Measurements from ENCODE around the gene CCDC175.

CCDC175 gene

GRCh38 chr14:59482541-59483331 lies 93.9 kb downstream of the CCDC175 start:
- no peak for DNase-seq (ENCODE audit: low read depth in 2 of 2)

GRCh38 chr14:59481871-59482540 lies 94.6 kb downstream of the CCDC175 start:
- DNase-seq (ENCODE audit: low read depth in 2 of 2), result no peak

- DNase-seq (ENCODE audit: low read depth in 2 of 2), result no peak
Measured at GRCh38 chr14:59481407-59481806, 95.2 kb downstream of the CCDC175 start.

- no peak for DNase-seq (ENCODE audit: low read depth in 2 of 2)
Measured at GRCh38 chr14:59480166-59480565, 96.4 kb downstream of the CCDC175 start.

GRCh38 chr14:59478540-59478939 lies 98.1 kb downstream of the CCDC175 start:
- DNase-seq (ENCODE audit: low read depth in 2 of 2), result no peak

- no peak for DNase-seq (ENCODE audit: low read depth in 2 of 2)
Measured at GRCh38 chr14:59475709-59476108, 100.9 kb downstream of the CCDC175 start.

- no peak for DNase-seq (ENCODE audit: low read depth in 2 of 2)
Measured at GRCh38 chr14:59474172-59474571, 102.4 kb downstream of the CCDC175 start.

- DNase-seq (ENCODE audit: low read depth in 2 of 2), result no peak
Measured at GRCh38 chr14:59465316-59466135, 111.1 kb downstream of the CCDC175 start, which contains the start of gene GPR135. TSS of gene GPR135 (minus strand) at chr14:59465380. CDS start at chr14:59465226, 154 bp downstream.

- DNase-seq (ENCODE audit: low read depth in 2 of 2), result peak; percentile 14 to 29
Measured at GRCh38 chr14:59464486-59465315, 111.9 kb downstream of the CCDC175 start.

GRCh38 chr14:59463787-59464485 lies 112.7 kb downstream of the CCDC175 start:
- DNase-seq (ENCODE audit: low read depth in 2 of 2), result no peak

GRCh38 chr14:59461891-59462290 lies 114.7 kb downstream of the CCDC175 start:
- no peak for DNase-seq (ENCODE audit: low read depth in 2 of 2)

GRCh38 chr14:59460378-59460777 lies 116.2 kb downstream of the CCDC175 start:
- DNase-seq (ENCODE audit: low read depth in 2 of 2), result no peak

- DNase-seq (ENCODE audit: low read depth in 2 of 2), result no peak
Measured at GRCh38 chr14:59458486-59458885, 118.1 kb downstream of the CCDC175 start.

- no peak for DNase-seq (ENCODE audit: low read depth in 2 of 2)
Measured at GRCh38 chr14:59455411-59455810, 121.2 kb downstream of the CCDC175 start.
